CD4-positive, alpha-beta T cell (primary cell): ENCODE results near the gene TBXT. TPM values are rescaled to one million over a fixed set of nuclear protein-coding genes. Genes with fewer than 3 reads are reported as not detected.
"Not testable (repeated sequence)": the region's sequence is repeated elsewhere in the genome, so short reads cannot be mapped to it uniquely, and the experiment has no call there.

ENCODE experiments used
- ATAC-seq: fragments of 200-7000 bp; cut with Tn5 transposase; one replicate; pipeline ENCODE4 v1.10.0; 2022; ENCODE audit warnings: mild to moderate bottlenecking; ENCODE audit not compliant: poor library complexity
- CTCF ChIA-PET: fragments of 350-600 bp; sonication (Branson Sonifier 250); formaldehyde crosslinking; loops from one replicate; lab custom pipeline; 2021; ENCODE audit warnings: antibody characterized with exemption, inconsistent platforms; lab: Charles Lee
- POLR2A ChIA-PET: fragments of 350-600 bp; sonication (Branson Sonifier 250); formaldehyde crosslinking; loops from one replicate; lab custom pipeline; 2021; ENCODE audit warnings: antibody characterized with exemption, inconsistent platforms; lab: Charles Lee
- DNase-seq, 14 experiments: peaks; one replicate each; pipeline ENCODE4 v3.0.0-alpha.2; 2013 to 2020; ENCODE audit warnings: mixed read lengths in 2 of 14
- H3K27ac ChIP-seq, 2 donors: one replicate each; pipeline versions ENCODE4 v1.5.1 to v1.7.0; 2013; ENCODE audit warnings: low read length in 2 of 2, low read depth in 1 of 2, mild to moderate bottlenecking in 1 of 2
- H3K27me3 ChIP-seq, 2 experiments: 1 replicate in 1 of 2; 2 replicates in 1 of 2; pipeline versions ENCODE4 v1.6.1 to v1.7.0; 2013; ENCODE audit warnings: low read length in 2 of 2, control low read depth in 1 of 2, mild to moderate bottlenecking in 1 of 2, moderate library complexity in 1 of 2; ENCODE audit not compliant: insufficient read depth in 2 of 2, control insufficient read depth in 1 of 2
- H3K36me3 ChIP-seq: one replicate; pipeline ENCODE4 v1.6.1; 2013; ENCODE audit warnings: low read length, control low read depth; ENCODE audit not compliant: insufficient read depth
- H3K4me1 ChIP-seq: one replicate; pipeline ENCODE4 v1.6.1; 2013; ENCODE audit warnings: low read length, control low read depth; ENCODE audit not compliant: insufficient read depth
- H3K4me3 ChIP-seq: one replicate; pipeline ENCODE4 v1.5.1; 2013; ENCODE audit warnings: mild to moderate bottlenecking, low read length, moderate library complexity
- H3K9me3 ChIP-seq, 2 experiments: 1 replicate in 1 of 2; 2 replicates in 1 of 2; pipeline versions ENCODE4 v1.6.1 to v1.7.0; 2013; ENCODE audit warnings: low read length in 2 of 2, mild to moderate bottlenecking in 2 of 2, control low read depth in 1 of 2, moderate library complexity in 1 of 2; ENCODE audit not compliant: control insufficient read depth in 1 of 2, insufficient read depth in 1 of 2
- H3K27ac Mint-ChIP-seq: one replicate; pipeline ENCODE4 v1.8.0; 2020; ENCODE audit warnings: mixed read lengths
- H3K27me3 Mint-ChIP-seq: one replicate; pipeline ENCODE4 v1.8.0; 2021; ENCODE audit warnings: mixed read lengths
- H3K36me3 Mint-ChIP-seq: one replicate; pipeline ENCODE4 v1.8.0; 2021; ENCODE audit warnings: low read depth, mixed read lengths
- H3K4me1 Mint-ChIP-seq: one replicate; pipeline ENCODE4 v1.8.0; 2021; ENCODE audit warnings: low read depth, mixed read lengths
- H3K4me3 Mint-ChIP-seq: one replicate; pipeline ENCODE4 v1.8.0; 2020; ENCODE audit warnings: mild to moderate bottlenecking, mixed read lengths
- H3K9me3 Mint-ChIP-seq: one replicate; pipeline ENCODE4 v1.8.0; 2020; ENCODE audit warnings: mixed read lengths
- intact Hi-C, 2 experiments: fragments of 100-400 bp; cut with DNase I in 1 of 2; cut with micrococcal nuclease in 1 of 2; formaldehyde crosslinking; loops; one replicate each; pipeline versions ENCODE4 v1.15.1 to v1.9.0; 2023 to 2025; cut with DNase I, micrococcal nuclease
- total RNA-seq, 174 experiments: library from RNA in 2 of 174; stranded (reverse) in 2 of 174; gene quantifications; one replicate each; pipeline ENCODE4 v1.2.3 and lab custom pipeline; 2021 to 2026
- TF ChIP-seq, protein P1 (sequence below): fragments of 200-600 bp; IDR thresholded peaks from one replicate; pipeline ENCODE4 v1.8.0; 2022; ENCODE audit warnings: antibody characterized with exemption, mild to moderate bottlenecking

The TBXT gene
- total RNA-seq, 2 experiments from 2014 or later: not detected

DNA sequence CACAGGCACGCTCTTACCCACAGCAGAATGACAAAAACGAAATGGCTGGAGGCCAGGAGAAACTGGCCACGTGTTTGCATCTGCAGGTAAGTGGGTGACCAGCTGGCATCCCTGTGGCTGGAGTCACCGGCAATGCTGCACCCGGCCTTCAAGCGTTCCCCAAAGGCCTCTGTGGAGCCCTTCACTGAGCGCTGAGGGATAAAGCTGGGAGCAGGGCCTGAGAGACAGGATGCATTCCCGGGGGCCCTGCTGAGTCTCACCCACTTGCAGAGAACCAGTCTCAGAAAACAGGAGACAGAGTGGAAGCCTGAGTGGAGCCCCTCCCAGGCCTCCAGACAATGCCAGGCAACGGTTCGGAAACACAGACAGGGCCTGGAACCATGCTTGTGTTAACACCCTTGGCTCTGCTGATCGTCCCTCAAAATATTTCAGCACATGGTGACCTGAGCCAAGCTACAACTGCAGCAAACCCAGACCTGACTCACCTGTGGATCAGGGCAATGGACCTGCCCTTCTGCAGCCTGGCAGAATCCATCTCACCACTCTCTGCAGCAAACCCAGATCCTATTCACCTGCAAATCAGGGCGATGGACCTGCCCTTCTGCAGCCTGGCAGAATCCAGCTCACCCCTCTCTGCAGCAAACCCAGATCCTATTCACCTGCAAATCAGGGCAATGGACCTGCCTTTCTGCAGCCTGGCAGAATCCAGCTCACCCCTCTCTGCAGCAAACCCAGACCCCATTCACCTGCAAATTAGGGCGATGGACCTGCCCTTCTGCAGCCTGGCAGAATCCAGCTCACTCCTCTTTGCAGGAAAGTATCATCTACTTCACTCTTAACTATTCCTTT, 39.8 kb downstream of the TBXT start:
- POLR2A ChIA-PET: no interaction called here

GRCh38 chr6:166123115-166123514, 44.5 kb downstream of the TBXT start:
- H3K4me1 ChIP-seq, CTCF ChIA-PET, POLR2A ChIA-PET, H3K9me3 Mint-ChIP-seq, ATAC-seq, DNase-seq, H3K4me3 Mint-ChIP-seq, H3K4me1 Mint-ChIP-seq, H3K27ac ChIP-seq, H3K27me3 ChIP-seq, H3K36me3 ChIP-seq, H3K9me3 ChIP-seq, intact Hi-C loops, H3K4me3 ChIP-seq, H3K36me3 Mint-ChIP-seq, H3K27ac Mint-ChIP-seq: not testable (repeated sequence)
- peaks cover 30% of the 10 kb centered on the region for H3K27me3 Mint-ChIP-seq

More for the DNA sequence above, 39.8 kb downstream of the TBXT start:
- H3K4me1 Mint-ChIP-seq: no peaks in the 10 kb centered on the region
- no peak overlapping the region for H3K4me3 Mint-ChIP-seq
- Histone ChIP-seq H3K4me1 (no peaks in the 10 kb centered on the region), H3K9me3 (no peaks in the 10 kb centered on the region), H3K36me3 (no peaks in the 10 kb centered on the region), H3K4me3 (no peak overlapping the region), H3K27me3 (peaks cover 6 to 8% of the 10 kb centered on the region in 2 experiments), H3K27ac (no peak overlapping the region)
- CTCF ChIA-PET: no interaction called here
- intact Hi-C loops: no loop called here
- TF ChIP-seq, protein P1, sequence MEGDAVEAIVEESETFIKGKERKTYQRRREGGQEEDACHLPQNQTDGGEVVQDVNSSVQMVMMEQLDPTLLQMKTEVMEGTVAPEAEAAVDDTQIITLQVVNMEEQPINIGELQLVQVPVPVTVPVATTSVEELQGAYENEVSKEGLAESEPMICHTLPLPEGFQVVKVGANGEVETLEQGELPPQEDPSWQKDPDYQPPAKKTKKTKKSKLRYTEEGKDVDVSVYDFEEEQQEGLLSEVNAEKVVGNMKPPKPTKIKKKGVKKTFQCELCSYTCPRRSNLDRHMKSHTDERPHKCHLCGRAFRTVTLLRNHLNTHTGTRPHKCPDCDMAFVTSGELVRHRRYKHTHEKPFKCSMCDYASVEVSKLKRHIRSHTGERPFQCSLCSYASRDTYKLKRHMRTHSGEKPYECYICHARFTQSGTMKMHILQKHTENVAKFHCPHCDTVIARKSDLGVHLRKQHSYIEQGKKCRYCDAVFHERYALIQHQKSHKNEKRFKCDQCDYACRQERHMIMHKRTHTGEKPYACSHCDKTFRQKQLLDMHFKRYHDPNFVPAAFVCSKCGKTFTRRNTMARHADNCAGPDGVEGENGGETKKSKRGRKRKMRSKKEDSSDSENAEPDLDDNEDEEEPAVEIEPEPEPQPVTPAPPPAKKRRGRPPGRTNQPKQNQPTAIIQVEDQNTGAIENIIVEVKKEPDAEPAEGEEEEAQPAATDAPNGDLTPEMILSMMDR: no peak
- H3K27me3 Mint-ChIP-seq: peaks cover 55% of the 10 kb centered on the region
- DNase-seq (no peak), ATAC-seq (no peak)
- no peaks in the 10 kb centered on the region for H3K9me3 Mint-ChIP-seq
- no peaks in the 10 kb centered on the region for H3K36me3 Mint-ChIP-seq
- H3K27ac Mint-ChIP-seq: no peak overlapping the region

DNA sequence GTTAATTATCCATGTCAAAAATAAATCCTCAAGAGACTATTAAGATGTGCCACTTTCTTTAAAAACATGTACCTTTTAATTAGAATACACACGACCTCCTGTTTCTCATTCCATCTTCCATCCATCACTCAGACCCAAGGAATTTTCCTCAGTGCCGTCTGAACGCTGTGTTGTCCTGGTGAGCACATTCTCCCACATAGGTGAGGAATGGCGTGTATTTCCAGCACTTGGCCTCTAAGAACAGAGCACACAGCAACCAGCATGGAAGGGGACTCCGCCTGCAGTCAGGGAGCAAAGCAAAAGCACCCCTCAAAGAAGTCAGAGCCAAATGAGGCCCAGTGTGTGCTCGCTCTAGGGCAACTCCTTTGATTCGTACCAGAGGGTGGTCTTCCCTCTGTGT, 45.9 kb downstream of the TBXT start:
- Histone ChIP-seq H3K27me3 (no peaks in the 10 kb centered on the region), H3K4me1 (no peaks in the 10 kb centered on the region), H3K36me3 (no peaks in the 10 kb centered on the region), H3K27ac (no peak overlapping the region), H3K4me3 (no peak overlapping the region), H3K9me3 (no peaks in the 10 kb centered on the region)
- CTCF ChIA-PET: no interaction called here
- no peak overlapping the region for H3K4me3 Mint-ChIP-seq
- TF ChIP-seq, protein P1: no peak
- POLR2A ChIA-PET: no interaction called here
- H3K36me3 Mint-ChIP-seq: no peaks in the 10 kb centered on the region
- ATAC-seq (no peak), DNase-seq (no peak)
- H3K27me3 Mint-ChIP-seq: peaks cover 22% of the 10 kb centered on the region
- no peak overlapping the region for H3K27ac Mint-ChIP-seq
- H3K4me1 Mint-ChIP-seq: no peaks in the 10 kb centered on the region
- intact Hi-C loops: no loop called here
- no peaks in the 10 kb centered on the region for H3K9me3 Mint-ChIP-seq
